Fibroblast of lung (primary cell): Measurements from ENCODE around the gene FRS3.

Experiments
- EZH2 ChIP-seq: IDR thresholded peaks from 2 replicates; pipeline ENCODE4 v1.5.1; 2012; ENCODE audit warnings: low read length, control low read depth, mild to moderate bottlenecking; ENCODE audit errors: missing control alignments
- TF ChIP-seq, protein P1 (sequence below), 2 donors: IDR thresholded peaks in 1 of 2; conservative IDR thresholded peaks in 1 of 2; 1 replicate in 1 of 2; 2 replicates in 1 of 2; pipeline ENCODE4 v1.5.1; 2011 to 2012; ENCODE audit warnings: low read length in 2 of 2, control low read depth in 1 of 2, inconsistent platforms in 1 of 2, low read depth in 1 of 2, mild to moderate bottlenecking in 1 of 2

DNA sequence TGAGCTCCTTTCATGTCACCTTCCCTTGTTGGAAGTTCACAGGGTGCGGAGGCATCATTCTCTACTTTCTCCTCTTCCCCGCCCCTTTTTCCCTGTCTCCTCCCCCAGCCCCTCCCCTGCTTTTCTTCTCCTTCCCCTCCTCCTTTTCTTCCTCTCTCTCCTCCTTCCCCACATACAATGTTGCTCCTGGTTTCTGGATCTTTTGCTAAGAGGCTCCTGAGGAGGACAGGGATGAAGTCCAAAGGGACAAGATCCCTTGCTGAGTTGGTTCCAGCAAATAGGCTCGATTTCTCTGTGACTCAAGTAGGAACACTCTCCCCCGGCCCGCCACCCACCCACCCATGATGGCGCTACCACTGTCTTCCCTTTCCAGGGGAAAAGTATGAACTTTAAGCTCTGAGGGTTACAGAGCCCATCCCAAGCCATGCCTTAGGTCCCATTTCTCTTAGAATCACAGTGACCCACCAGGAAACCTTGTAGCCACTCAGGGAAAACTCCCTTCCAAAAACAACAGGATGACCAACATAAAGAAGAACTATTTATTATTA lies 43.4 kb downstream of the FRS3 start:
- TF ChIP-seq, protein P1, sequence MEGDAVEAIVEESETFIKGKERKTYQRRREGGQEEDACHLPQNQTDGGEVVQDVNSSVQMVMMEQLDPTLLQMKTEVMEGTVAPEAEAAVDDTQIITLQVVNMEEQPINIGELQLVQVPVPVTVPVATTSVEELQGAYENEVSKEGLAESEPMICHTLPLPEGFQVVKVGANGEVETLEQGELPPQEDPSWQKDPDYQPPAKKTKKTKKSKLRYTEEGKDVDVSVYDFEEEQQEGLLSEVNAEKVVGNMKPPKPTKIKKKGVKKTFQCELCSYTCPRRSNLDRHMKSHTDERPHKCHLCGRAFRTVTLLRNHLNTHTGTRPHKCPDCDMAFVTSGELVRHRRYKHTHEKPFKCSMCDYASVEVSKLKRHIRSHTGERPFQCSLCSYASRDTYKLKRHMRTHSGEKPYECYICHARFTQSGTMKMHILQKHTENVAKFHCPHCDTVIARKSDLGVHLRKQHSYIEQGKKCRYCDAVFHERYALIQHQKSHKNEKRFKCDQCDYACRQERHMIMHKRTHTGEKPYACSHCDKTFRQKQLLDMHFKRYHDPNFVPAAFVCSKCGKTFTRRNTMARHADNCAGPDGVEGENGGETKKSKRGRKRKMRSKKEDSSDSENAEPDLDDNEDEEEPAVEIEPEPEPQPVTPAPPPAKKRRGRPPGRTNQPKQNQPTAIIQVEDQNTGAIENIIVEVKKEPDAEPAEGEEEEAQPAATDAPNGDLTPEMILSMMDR (conservative IDR thresholded peaks at IDR 0.05 in 1 of 2, IDR thresholded peaks at IDR 0.05 in 1 of 2; ENCODE audit: low read depth in 1 of 2, low read length in 2 of 2): no peak
- TF ChIP-seq EZH2: no peak
